ENCODE measurements around the gene MFSD11. TPM values are rescaled to one million over a fixed set of nuclear protein-coding genes. Genes with fewer than 3 reads are reported as not detected.

Gene MFSD11
- polyA plus RNA-seq, 1 donor from 2014 or later, result 36.1 TPM

- Histone ChIP-seq H3K4me2 (ENCODE audit: low read length) (no peak overlapping the region), H3K4me3 (ENCODE audit: low read length) (no peak overlapping the region), H3K27me3 (ENCODE audit: insufficient read depth, low read depth, low read length) (no peaks in the 10 kb centered on the region), H3K79me2 (replicated peaks; ENCODE audit: insufficient read depth, low read length) (no peaks in the 10 kb centered on the region), H3K9me3 (ENCODE audit: low read length) (no peaks in the 10 kb centered on the region), H3F3A (ENCODE audit: insufficient read depth, low read length, poor library complexity, severe bottlenecking) (no peaks in the 10 kb centered on the region), H3K9me2 (ENCODE audit: insufficient read depth, low read length) (no peaks in the 10 kb centered on the region), H3K36me3 (ENCODE audit: insufficient read depth, low read length) (no peaks in the 10 kb centered on the region), H2AFZ (ENCODE audit: low read depth, low read length) (no peak overlapping the region), H3K27ac (ENCODE audit: low read length) (no peak overlapping the region), H4K20me1 (ENCODE audit: insufficient read depth) (no peaks in the 10 kb centered on the region), H3K9ac (ENCODE audit: low read length) (no peak overlapping the region)
- TF ChIP-seq TAF1 (IDR thresholded peaks at IDR 0.05; ENCODE audit: low read depth) (no peak), REST (IDR thresholded peaks at IDR 0.05; ENCODE audit: borderline replicate concordance) (no peak), EP300 (conservative IDR thresholded peaks at IDR 0.05; ENCODE audit: poor library complexity, severe bottlenecking) (no peak), SMC3 (conservative IDR thresholded peaks at IDR 0.05; ENCODE audit: poor library complexity) (no peak), POLR2AphosphoS5 (IDR thresholded peaks at IDR 0.05) (no peak), MXI1 (conservative IDR thresholded peaks at IDR 0.05; ENCODE audit: poor library complexity, severe bottlenecking) (no peak), EZH2 (IDR thresholded peaks at IDR 0.05; ENCODE audit: borderline replicate concordance, insufficient read depth, low read length, poor library complexity, severe bottlenecking) (no peak), CTCF (IDR thresholded peaks at IDR 0.05; ENCODE audit: poor library complexity, severe bottlenecking) (no peak), RAD21 (conservative IDR thresholded peaks at IDR 0.05) (no peak)
Observed at GRCh38 chr17:76757256-76757655, 19.3 kb downstream of the MFSD11 start.

- no peak overlapping the region for H2AFZ ChIP-seq (ENCODE audit: low read depth, low read length)
- H3K79me2 ChIP-seq (replicated peaks; ENCODE audit: insufficient read depth, low read length), result no peaks in the 10 kb centered on the region
- no peaks in the 10 kb centered on the region for H4K20me1 ChIP-seq (ENCODE audit: insufficient read depth)
- H3K27ac ChIP-seq (ENCODE audit: low read length), result no peak overlapping the region
- H3K9me3 ChIP-seq (ENCODE audit: low read length), result no peaks in the 10 kb centered on the region
- no peaks in the 10 kb centered on the region for H3K36me3 ChIP-seq (ENCODE audit: insufficient read depth, low read length)
- no peak overlapping the region for H3K4me2 ChIP-seq (ENCODE audit: low read length)
- no peaks in the 10 kb centered on the region for H3F3A ChIP-seq (ENCODE audit: insufficient read depth, low read length, poor library complexity, severe bottlenecking)
- no peak for TF ChIP-seq EP300 (conservative IDR thresholded peaks at IDR 0.05; ENCODE audit: poor library complexity, severe bottlenecking)
- TF ChIP-seq REST (IDR thresholded peaks at IDR 0.05; ENCODE audit: borderline replicate concordance), result no peak
- no peak for TF ChIP-seq RAD21 (conservative IDR thresholded peaks at IDR 0.05)
- no peak for TF ChIP-seq TAF1 (IDR thresholded peaks at IDR 0.05; ENCODE audit: low read depth)
- no peak for TF ChIP-seq MXI1 (conservative IDR thresholded peaks at IDR 0.05; ENCODE audit: poor library complexity, severe bottlenecking)
- TF ChIP-seq CTCF (IDR thresholded peaks at IDR 0.05; ENCODE audit: poor library complexity, severe bottlenecking), result no peak
- no peak for TF ChIP-seq EZH2 (IDR thresholded peaks at IDR 0.05; ENCODE audit: borderline replicate concordance, insufficient read depth, low read length, poor library complexity, severe bottlenecking)
- no peak for TF ChIP-seq POLR2AphosphoS5 (IDR thresholded peaks at IDR 0.05)
- TF ChIP-seq SMC3 (conservative IDR thresholded peaks at IDR 0.05; ENCODE audit: poor library complexity), result no peak
- H3K4me3 ChIP-seq (ENCODE audit: low read length), result no peak overlapping the region
- no peak overlapping the region for H3K9ac ChIP-seq (ENCODE audit: low read length)
- H3K27me3 ChIP-seq (ENCODE audit: insufficient read depth, low read depth, low read length), result no peaks in the 10 kb centered on the region
- H3K9me2 ChIP-seq (ENCODE audit: insufficient read depth, low read length), result no peaks in the 10 kb centered on the region
Observed at GRCh38 chr17:76758570-76758969, 20.7 kb downstream of the MFSD11 start.

All from neural cell (in vitro differentiated cells).